HL-60 (cell line): Measurements from ENCODE around the gene ACTA2.

Experiments used
- CTCF ChIP-seq: IDR thresholded peaks from one replicate; pipeline ENCODE4 v1.5.1; 2011; ENCODE audit warnings: low read length, control low read depth, inconsistent platforms; ENCODE audit not compliant: insufficient read depth
- POLR2AphosphoS5 ChIP-seq: IDR thresholded peaks from 2 replicates; pipeline ENCODE4 v1.6.1; 2012; ENCODE audit warnings: low read depth

GRCh38 chr10:88984525-88984924 is 32.0 kb upstream of the ACTA2 start:
- TF ChIP-seq CTCF (no peak), POLR2AphosphoS5 (no peak)
